Activated CD4-positive, CD25-positive, alpha-beta regulatory T cell (primary cell): Measurements from ENCODE around the gene VIM.
A peak's percentile ranks its signal among the peaks of the same experiment; 100 is the strongest.

ENCODE experiments used
- DNase-seq, 4 experiments: peaks; one replicate each; lab custom pipeline; 2025; lab: John Stamatoyannopoulos, UW

VIM gene

DNA sequence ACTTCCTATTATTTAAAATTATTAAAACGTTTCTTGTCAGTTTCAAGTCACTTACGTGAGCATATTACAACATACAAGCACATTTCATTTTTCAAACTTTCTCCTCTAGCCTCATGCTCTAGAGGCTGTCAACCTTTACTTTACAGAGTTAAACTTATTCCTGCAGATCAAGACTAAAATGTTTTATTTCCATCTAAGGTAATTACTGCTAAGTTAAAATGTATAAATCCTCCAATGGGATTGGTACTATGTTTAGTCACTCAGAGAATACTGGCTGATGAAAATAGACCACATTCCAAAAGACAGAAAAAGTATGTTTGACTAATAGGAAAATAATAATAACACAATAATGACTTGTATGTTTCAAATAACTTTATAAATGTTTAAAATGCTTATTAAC, 18.2 kb upstream of the VIM start:
- no peak for DNase-seq

DNA sequence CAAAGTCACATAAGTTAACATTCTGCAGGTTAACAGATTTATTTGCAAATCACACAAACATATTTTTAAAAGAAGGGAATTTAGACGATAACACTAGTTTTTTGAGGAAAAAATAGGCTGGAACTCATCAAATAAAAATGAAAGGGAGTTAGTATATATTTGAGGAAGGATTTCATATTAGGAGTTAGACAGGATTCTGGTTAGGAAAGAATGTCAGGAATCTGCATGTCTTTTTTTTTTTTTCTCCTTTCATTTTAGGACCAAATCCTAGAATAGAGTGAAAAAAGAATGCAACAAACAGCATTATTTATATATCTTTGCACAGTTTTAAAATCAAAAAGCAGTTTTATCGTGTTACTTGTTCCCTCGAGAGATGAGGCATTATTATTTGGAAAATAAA, 17.7 kb upstream of the VIM start:
- no peak for DNase-seq

GRCh38 chr10:17212802-17213221, 15.2 kb upstream of the VIM start:
- DNase-seq: no peak

DNA sequence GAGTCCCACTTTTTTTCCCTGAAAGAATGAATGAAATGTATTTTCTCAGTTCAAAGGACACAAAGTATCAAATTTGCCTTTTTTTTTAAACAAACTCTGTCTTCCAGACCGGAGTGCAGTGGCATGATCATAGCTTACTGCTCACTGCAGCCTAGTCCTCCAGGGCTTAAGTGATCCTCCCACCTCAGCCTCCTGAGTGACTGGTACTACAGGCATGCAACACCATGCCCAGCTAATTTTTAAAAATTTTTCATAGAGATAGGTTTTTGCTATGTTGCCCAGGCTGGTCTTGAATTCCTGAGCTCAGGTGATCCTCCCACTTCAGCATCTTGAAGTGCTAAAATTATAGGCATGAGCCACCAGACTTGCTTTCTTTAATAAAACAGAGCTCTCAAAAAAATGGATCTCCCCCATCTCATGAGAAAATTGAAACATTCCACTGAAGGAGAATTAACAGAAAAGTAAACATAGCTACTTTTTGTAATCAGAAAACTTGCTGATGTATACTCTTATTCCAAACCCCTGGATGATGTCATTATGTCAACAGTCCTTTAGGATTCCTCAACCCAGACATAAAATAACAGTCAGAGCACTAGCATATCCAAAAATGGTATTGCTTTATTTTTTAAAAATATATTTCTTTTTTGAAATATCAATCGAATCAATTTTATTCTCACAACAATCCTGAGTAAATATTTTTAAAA, 14.2 kb upstream of the VIM start:
- DNase-seq: no peak

DNA sequence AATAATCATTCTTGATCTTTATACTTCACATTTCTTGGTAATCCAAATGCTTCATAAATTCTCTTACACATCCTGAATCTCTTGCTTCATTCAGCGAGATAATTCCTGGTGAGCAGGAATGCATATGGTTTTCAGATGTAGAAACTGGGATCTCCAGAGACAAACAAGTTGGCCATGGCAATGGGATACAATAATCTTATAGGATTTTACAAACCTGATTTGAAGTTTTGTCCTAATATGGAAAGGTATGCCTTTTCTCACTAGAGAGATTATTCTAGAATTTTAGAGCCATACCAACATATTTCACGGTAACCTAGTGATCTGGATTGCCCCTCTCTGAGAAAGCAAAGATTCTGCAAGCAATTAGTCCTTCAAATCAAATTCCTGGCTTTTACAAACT, 13.5 kb upstream of the VIM start:
- no peak for DNase-seq

DNA sequence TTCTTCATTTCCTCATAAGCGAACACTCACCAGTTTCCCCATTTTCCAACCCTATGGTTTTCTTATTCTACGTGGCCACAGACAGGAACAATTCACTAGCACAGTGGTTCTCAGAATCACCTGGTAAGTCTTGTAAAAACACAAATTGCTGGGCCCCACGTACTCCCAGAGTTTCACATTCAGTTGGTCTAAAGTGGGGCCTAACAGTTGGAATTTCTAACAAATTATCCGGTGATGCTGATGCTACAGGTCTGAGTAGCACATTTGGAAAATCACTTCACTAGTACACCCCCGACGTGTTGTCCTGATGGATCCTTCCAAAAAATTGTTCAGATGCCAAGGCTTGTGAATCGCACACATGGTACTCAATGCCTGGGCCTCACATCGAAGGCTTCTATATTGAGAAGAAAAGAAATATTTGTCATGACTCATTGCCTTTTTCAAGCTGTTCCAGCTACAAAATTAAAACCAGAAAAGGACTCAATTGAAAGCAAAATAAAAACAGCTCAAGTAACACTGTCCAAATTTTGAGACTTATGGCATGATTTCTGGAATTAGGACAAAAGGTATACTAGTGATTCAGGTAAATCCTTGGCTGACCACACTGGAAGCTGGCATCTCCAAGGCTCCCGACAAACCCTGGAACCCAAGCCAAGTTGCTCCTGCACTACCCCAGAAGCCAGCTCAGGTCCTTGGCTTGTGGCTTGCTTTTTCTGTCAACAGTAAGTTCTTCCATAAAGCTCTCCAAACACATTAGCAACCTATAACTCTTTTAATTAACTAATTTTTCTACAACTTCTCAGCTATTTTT, 12.9 kb upstream of the VIM start:
- no peak for DNase-seq

- no peak for DNase-seq
Observed at GRCh38 chr10:17215782-17216122, 12.3 kb upstream of the VIM start.

DNA sequence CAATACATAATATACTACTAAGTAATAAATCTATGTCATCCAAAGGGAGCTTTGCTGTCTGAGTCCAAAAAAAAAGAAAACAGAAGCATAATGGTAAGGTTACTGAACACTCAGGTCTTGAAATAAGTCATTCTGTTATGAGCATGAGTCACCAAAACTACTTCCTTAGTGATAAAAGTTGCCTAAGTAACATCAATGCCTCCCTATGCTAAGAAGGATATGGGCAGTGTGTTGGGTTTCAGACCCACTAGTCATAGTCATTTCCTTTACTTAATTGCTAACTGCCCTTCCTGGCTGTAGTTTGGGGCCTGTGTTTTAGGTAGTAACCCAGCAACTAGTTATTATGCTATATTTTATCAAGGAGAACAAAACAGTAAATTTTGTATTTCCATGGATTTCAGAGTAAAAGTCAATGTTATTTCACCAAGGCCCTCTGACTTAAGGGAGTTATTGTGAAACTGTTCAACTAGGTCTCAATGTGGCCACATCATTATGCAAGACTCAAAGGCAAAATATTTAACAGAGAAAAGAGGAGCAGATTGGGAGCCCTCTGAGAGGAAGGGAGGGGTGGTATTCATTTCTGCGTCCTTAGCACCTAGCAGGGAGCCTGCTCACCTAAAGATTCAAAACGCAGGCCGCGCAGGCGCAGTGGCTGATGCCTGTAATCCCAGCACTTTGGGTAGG, 11.7 kb upstream of the VIM start:
- no peak for DNase-seq

DNA sequence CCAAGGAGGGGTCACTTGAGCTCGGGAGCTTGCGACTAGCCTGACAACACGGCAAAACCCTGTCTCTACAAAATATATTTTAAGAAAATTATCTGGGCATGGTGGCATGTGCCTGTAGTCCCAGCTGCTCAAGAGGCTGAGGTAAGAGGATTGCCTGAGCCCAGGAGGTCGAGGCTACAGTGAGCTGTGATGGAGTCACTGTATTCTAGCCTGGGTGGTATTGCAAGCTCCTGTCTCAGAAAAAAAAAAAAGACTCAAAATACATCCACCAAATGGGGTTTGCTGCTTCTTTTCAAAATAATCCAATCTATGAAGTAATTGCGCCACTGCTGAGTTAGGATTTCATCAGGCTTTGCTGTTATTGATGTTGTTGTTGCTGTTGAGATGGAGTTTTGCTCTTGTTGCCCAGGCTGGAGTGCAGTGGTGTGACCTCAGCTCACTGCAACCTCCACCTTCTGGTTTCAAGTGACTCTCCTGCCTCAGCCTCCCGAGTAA, 11.1 kb upstream of the VIM start:
- DNase-seq: no peak

DNA sequence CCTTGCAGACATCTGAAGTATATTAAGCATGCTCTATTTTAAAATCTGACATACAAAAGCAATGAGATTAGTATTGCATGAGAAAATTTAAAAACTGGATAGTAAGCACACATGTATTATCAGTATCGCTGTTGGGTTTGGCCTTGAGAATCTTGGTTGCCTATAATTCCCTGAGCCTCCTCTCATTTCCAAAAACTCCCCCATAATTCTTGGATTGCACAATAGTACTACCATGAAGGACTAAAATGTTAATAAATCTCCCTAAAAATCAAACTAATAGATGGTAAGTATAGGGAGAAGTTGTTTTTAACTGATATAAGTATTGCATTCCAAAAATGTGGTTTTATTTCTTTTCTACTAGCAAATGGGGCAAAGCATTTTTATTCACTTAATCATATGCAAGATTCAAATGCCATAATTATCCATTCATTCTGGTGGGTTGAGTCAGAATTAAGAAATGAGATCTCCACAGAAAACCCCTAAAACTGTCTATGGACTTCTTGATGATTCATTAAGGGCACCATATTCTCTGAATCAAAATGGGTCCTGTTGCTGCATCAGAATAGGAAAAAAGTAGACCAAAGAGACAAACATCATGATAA, 10.3 kb upstream of the VIM start:
- no peak for DNase-seq

GRCh38 chr10:17219024-17219423, 9.0 kb upstream of the VIM start:
- no peak for DNase-seq

GRCh38 chr10:17220652-17221100, 7.4 kb upstream of the VIM start:
- DNase-seq: no peak

DNA sequence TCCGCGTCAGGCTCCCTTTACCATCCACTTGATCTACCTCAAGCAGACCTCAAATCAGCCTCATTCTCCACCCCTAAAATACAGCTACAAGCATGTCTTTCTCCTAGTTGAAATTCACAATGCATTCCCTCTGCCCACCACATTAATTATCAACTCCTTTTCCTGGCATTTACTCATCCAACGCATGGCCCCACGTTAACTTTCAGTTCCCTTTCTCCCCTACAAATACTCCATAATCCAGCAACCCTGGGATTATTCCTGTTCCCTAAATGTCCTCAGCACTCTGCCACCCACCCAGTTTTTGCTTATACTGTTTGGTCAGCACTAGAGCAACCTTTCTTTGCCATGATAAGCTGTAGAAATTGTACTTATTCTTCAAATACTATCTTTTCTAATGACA, 5.7 kb upstream of the VIM start:
- no peak for DNase-seq

DNA sequence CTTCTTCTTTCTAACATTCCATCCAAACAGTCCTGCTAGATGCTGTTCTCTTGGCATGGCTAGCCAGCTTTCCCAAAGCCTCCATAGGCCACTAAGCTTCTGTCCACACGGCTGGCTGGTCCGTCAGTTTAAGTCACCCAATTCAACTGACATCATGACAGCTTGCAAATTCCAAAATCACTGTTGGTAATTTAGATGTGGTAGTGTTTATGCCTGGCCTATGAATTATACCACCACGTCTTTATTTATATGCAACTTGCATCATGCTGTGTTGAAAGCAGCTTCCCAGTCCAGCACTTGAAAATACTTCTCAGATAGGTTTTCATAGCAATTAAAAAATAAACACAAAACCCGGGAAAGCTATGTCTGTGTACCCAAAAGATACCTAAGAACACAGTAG, 2.2 kb upstream of the VIM start:
- DNase-seq: no peak

DNA sequence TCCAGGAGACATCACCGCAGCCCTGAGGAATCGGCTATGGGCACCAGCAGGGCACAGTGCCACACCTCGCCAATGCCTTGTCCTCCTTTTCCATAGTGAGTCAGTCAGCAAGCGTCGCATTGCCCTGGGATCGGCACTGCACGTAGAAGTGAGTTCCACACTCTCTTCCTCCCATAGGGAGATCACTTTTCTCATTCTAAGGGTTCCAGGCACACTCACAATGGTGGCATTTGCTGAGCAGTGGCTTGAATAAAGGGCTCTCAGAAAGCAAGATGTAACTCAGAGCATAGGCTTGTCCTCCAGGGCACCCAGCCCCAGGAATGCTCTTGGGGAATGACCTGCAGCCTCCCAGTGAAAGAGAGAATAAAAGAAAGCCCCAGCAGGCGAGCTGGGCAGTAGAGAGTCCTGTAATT, 1.1 kb upstream of the VIM start:
- DNase-seq: no peak

DNA sequence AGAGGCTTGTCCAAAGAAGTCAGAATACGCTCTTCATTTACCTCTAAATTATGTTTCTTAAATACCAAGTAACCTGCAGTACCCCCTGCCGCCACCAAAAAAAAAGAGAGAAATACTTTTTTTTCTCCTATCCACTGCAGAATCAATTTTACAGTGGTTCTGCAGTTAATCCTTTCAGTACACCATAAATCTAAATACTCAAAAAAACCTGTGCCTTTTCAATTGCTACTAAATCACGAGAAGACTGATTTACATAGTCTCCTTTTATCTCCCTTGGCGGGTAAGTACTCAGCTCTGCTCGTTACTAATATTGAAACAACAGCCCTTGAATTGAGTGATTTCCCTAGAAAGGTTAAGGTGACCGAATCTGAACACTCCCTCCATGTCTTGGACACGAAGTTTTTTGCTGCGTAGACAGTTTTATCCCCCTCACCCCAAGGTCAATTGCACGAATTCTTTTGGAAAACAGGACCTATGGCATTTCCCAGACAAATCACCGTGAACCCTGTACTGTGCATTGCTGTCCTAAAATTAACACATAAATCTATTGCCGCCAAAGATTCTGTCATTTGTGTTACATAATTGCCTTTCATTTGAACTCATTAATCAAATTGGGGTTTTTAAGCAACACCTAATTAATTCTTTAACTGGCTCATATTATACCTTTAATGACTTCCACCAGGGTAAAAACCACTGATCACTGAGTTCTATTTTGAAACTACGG, 512 bp upstream of the VIM start:
- DNase-seq: no peak

DNA sequence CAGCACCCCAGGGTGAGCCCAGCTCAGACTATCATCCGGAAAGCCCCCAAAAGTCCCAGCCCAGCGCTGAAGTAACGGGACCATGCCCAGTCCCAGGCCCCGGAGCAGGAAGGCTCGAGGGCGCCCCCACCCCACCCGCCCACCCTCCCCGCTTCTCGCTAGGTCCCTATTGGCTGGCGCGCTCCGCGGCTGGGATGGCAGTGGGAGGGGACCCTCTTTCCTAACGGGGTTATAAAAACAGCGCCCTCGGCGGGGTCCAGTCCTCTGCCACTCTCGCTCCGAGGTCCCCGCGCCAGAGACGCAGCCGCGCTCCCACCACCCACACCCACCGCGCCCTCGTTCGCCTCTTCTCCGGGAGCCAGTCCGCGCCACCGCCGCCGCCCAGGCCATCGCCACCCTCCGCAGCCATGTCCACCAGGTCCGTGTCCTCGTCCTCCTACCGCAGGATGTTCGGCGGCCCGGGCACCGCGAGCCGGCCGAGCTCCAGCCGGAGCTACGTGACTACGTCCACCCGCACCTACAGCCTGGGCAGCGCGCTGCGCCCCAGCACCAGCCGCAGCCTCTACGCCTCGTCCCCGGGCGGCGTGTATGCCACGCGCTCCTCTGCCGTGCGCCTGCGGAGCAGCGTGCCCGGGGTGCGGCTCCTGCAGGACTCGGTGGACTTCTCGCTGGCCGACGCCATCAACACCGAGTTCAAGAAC, 1.1 kb downstream of the VIM start:
- peak; percentile 29 to 64 (median 48) for DNase-seq

GRCh38 chr10:17229717-17229966, 1.6 kb downstream of the VIM start:
- DNase-seq: peak in 1 of 4 experiments; percentile 29

GRCh38 chr10:17229967-17230682, 2.1 kb downstream of the VIM start:
- DNase-seq: peak; percentile 57 to 79 (median 76)

DNA sequence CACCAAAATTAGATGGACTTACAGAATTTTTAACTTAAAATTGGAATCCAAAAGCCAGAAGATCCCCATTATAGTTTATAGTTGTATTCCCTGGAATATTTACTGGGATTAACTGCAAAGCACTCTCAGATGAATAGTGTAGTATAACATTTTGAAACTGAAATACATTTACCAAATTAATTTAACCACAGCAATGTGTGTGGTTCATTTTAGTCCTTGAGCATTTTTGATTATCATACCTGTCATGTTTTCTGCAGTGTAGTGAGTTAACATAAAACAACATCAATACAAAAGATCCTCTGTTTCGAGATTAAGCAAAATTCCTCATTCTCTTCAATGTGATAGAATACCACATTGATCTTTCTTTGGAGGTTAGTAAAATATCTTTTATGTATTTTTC, 3.7 kb downstream of the VIM start:
- DNase-seq: no peak
